Trophoblast cell (in vitro differentiated cells and primary cell): ENCODE results near the gene PLEKHJ1.

ENCODE experiments used
- DNase-seq, 2 donors: peaks; one replicate each; pipeline ENCODE4 v3.0.0-alpha.2; 2016
- H2AFZ ChIP-seq: 2 replicates; pipeline ENCODE4 v1.6.1; 2013; ENCODE audit warnings: low read length, moderate library complexity, mild to moderate bottlenecking; ENCODE audit not compliant: insufficient read depth, poor library complexity
- H2AK5ac ChIP-seq: 2 replicates; pipeline ENCODE4 v1.6.1; 2013; ENCODE audit warnings: mild to moderate bottlenecking, low read length
- H2BK120ac ChIP-seq: 2 replicates; pipeline ENCODE4 v1.6.1; 2013; ENCODE audit warnings: low read length, mild to moderate bottlenecking, moderate library complexity; ENCODE audit not compliant: insufficient read depth, poor library complexity
- H2BK12ac ChIP-seq: 2 replicates; pipeline ENCODE4 v1.6.1; 2013; ENCODE audit warnings: mild to moderate bottlenecking, low read length, moderate library complexity
- H2BK5ac ChIP-seq: 2 replicates; pipeline ENCODE4 v1.6.1; 2013; ENCODE audit warnings: low read length, low read depth, moderate library complexity, mild to moderate bottlenecking; ENCODE audit not compliant: poor library complexity
- H3K14ac ChIP-seq: 2 replicates; pipeline ENCODE4 v1.6.1; 2013; ENCODE audit warnings: mild to moderate bottlenecking, low read length
- H3K18ac ChIP-seq: 2 replicates; pipeline ENCODE4 v1.6.1; 2013; ENCODE audit warnings: mild to moderate bottlenecking, low read length
- H3K23ac ChIP-seq: 2 replicates; pipeline ENCODE4 v1.6.1; 2013; ENCODE audit warnings: low read length
- H3K27ac ChIP-seq: 2 replicates; pipeline ENCODE4 v1.5.1; 2013; ENCODE audit warnings: low read depth, mild to moderate bottlenecking, inconsistent platforms, low read length, moderate library complexity
- H3K27me3 ChIP-seq: 2 replicates; pipeline ENCODE4 v1.6.1; 2013; ENCODE audit warnings: inconsistent platforms, mild to moderate bottlenecking, low read length, moderate library complexity; ENCODE audit not compliant: insufficient read depth
- H3K36me3 ChIP-seq, 2 experiments: 1 replicate in 1 of 2; 2 replicates in 1 of 2; pipeline ENCODE4 v1.6.1; 2013; ENCODE audit warnings: low read length in 2 of 2, mild to moderate bottlenecking in 2 of 2, moderate library complexity in 1 of 2; ENCODE audit not compliant: insufficient read depth in 2 of 2, control insufficient read depth in 1 of 2
- H3K4ac ChIP-seq: 2 replicates; pipeline ENCODE4 v1.6.1; 2013; ENCODE audit warnings: low read depth, mild to moderate bottlenecking, low read length, moderate library complexity
- H3K4me1 ChIP-seq, 2 experiments: 1 replicate in 1 of 2; 2 replicates in 1 of 2; pipeline ENCODE4 v1.6.1; 2013; ENCODE audit warnings: low read length in 2 of 2, mild to moderate bottlenecking in 2 of 2, moderate library complexity in 1 of 2; ENCODE audit not compliant: insufficient read depth in 2 of 2, control insufficient read depth in 1 of 2
- H3K4me2 ChIP-seq: 2 replicates; pipeline ENCODE4 v1.6.1; 2013; ENCODE audit warnings: inconsistent platforms, mild to moderate bottlenecking, low read length, moderate library complexity
- H3K4me3 ChIP-seq: 2 replicates; pipeline ENCODE4 v1.5.1; 2013; ENCODE audit warnings: mild to moderate bottlenecking, low read depth, low read length, inconsistent platforms
- H3K79me1 ChIP-seq: one replicate; pipeline ENCODE4 v1.6.1; 2013; ENCODE audit warnings: low read length
- H3K79me2 ChIP-seq: 2 replicates; pipeline ENCODE4 v1.6.1; 2013; ENCODE audit warnings: low read length, mild to moderate bottlenecking; ENCODE audit not compliant: control insufficient read depth, insufficient read depth, poor library complexity
- H3K9ac ChIP-seq: 2 replicates; pipeline ENCODE4 v1.6.1; 2013; ENCODE audit warnings: mild to moderate bottlenecking, low read length
- H3K9me3 ChIP-seq: 2 replicates; pipeline ENCODE4 v1.6.1; 2013; ENCODE audit warnings: low read depth, mild to moderate bottlenecking, control low read depth, inconsistent platforms, low read length; ENCODE audit not compliant: insufficient read depth
- H4K12ac ChIP-seq: 2 replicates; pipeline ENCODE4 v1.6.1; 2013; ENCODE audit warnings: low read depth, mild to moderate bottlenecking, low read length, moderate library complexity
- H4K8ac ChIP-seq: 2 replicates; pipeline ENCODE4 v1.6.1; 2013; ENCODE audit warnings: low read depth, mild to moderate bottlenecking, low read length, moderate library complexity
- H4K91ac ChIP-seq: one replicate; pipeline ENCODE4 v1.6.1; 2013; ENCODE audit warnings: low read depth, mild to moderate bottlenecking, low read length, moderate library complexity
- WGBS: extraction: QIAGEN DNeasy Blood & Tissue Kit; methylation state at CpG from one replicate; pipeline ENCODE4 v1.1.7; 2013; ENCODE audit warnings: missing lambda C conversion rate; ENCODE audit not compliant: insufficient read length, insufficient coverage; ENCODE audit errors: extremely low coverage; 5-methylcytosine and 5-hydroxymethylcytosine counted together

PLEKHJ1 gene

GRCh38 chr19:2252055-2252796 lies 16.1 kb upstream of the PLEKHJ1 start:
- H3K14ac ChIP-seq, result no peak overlapping the region
- peaks cover 4% of the 10 kb centered on the region for H3K27me3 ChIP-seq
- no peak overlapping the region for H3K4ac ChIP-seq
- H3K9ac ChIP-seq, result no peak overlapping the region
- no peak overlapping the region for H4K12ac ChIP-seq
- H4K8ac ChIP-seq, result no peak overlapping the region
- no peak overlapping the region for H2AK5ac ChIP-seq
- WGBS, result no CpG with 5 or more reads among the region's 74 CpGs
- H3K79me1 ChIP-seq, result no peaks in the 10 kb centered on the region
- H2BK120ac ChIP-seq, result no peak overlapping the region
- no peak overlapping the region for H2AFZ ChIP-seq
- no peak overlapping the region for H3K27ac ChIP-seq
- no peak overlapping the region for H2BK5ac ChIP-seq
- H3K79me2 ChIP-seq, result no peaks in the 10 kb centered on the region
- peaks cover 5% of the 10 kb centered on the region for H3K9me3 ChIP-seq
- no peak overlapping the region for H3K4me2 ChIP-seq
- peaks cover 18 to 21% of the 10 kb centered on the region in 2 experiments for H3K36me3 ChIP-seq
- H3K18ac ChIP-seq, result no peak overlapping the region
- peaks cover 6 to 9% of the 10 kb centered on the region in 2 experiments for H3K4me1 ChIP-seq
- DNase-seq, result no peak
- H2BK12ac ChIP-seq, result no peak overlapping the region
- H3K4me3 ChIP-seq, result no peak overlapping the region
- no peak overlapping the region for H3K23ac ChIP-seq
- no peak overlapping the region for H4K91ac ChIP-seq

- WGBS, result no CpG with 5 or more reads among the region's 125 CpGs
- H3K27ac ChIP-seq, result no peak overlapping the region
- no peak overlapping the region for H2BK12ac ChIP-seq
- H3K14ac ChIP-seq, result no peak overlapping the region
- H3K27me3 ChIP-seq, result peaks cover 4% of the 10 kb centered on the region
- no peaks in the 10 kb centered on the region for H3K79me2 ChIP-seq
- no peak overlapping the region for H3K4ac ChIP-seq
- H3K4me3 ChIP-seq, result peak overlapping the region; percentile 34
- H3K18ac ChIP-seq, result no peak overlapping the region
- no peak overlapping the region for H2AK5ac ChIP-seq
- peaks cover 6 to 9% of the 10 kb centered on the region in 2 experiments for H3K4me1 ChIP-seq
- no peak overlapping the region for H4K12ac ChIP-seq
- no peak overlapping the region for H3K23ac ChIP-seq
- H4K8ac ChIP-seq, result no peak overlapping the region
- no peaks in the 10 kb centered on the region for H3K79me1 ChIP-seq
- no peak overlapping the region for H3K9ac ChIP-seq
- peaks cover 26 to 29% of the 10 kb centered on the region in 2 experiments for H3K36me3 ChIP-seq
- H3K4me2 ChIP-seq, result no peak overlapping the region
- H2BK5ac ChIP-seq, result no peak overlapping the region
- no peak overlapping the region for H2AFZ ChIP-seq
- peaks cover 5% of the 10 kb centered on the region for H3K9me3 ChIP-seq
- no peak overlapping the region for H2BK120ac ChIP-seq
- DNase-seq, result peak in 1 of 2 donors; percentile 61
- no peak overlapping the region for H4K91ac ChIP-seq
Observed at GRCh38 chr19:2251106-2252054, 15.3 kb upstream of the PLEKHJ1 start.

- WGBS, result no CpG with 5 or more reads among the region's 40 CpGs
- no peak overlapping the region for H2BK5ac ChIP-seq
- H3K4me3 ChIP-seq, result no peak overlapping the region
- no peaks in the 10 kb centered on the region for H3K79me2 ChIP-seq
- H3K36me3 ChIP-seq, result peaks cover 33 to 36% of the 10 kb centered on the region in 2 experiments
- no peak overlapping the region for H4K12ac ChIP-seq
- no peak overlapping the region for H3K4ac ChIP-seq
- no peak overlapping the region for H4K91ac ChIP-seq
- no peak overlapping the region for H3K18ac ChIP-seq
- no peak for DNase-seq
- H3K27ac ChIP-seq, result no peak overlapping the region
- H2AFZ ChIP-seq, result no peak overlapping the region
- peaks cover 6 to 9% of the 10 kb centered on the region in 2 experiments for H3K4me1 ChIP-seq
- H3K79me1 ChIP-seq, result no peaks in the 10 kb centered on the region
- H2BK120ac ChIP-seq, result no peak overlapping the region
- no peak overlapping the region for H3K14ac ChIP-seq
- H3K23ac ChIP-seq, result no peak overlapping the region
- H3K9me3 ChIP-seq, result peaks cover 5% of the 10 kb centered on the region
- H3K9ac ChIP-seq, result no peak overlapping the region
- no peak overlapping the region for H2BK12ac ChIP-seq
- H3K4me2 ChIP-seq, result no peak overlapping the region
- no peak overlapping the region for H2AK5ac ChIP-seq
- H4K8ac ChIP-seq, result no peak overlapping the region
- H3K27me3 ChIP-seq, result peaks cover 4% of the 10 kb centered on the region
Observed at GRCh38 chr19:2250766-2251105, 14.6 kb upstream of the PLEKHJ1 start.

- H4K12ac ChIP-seq, result no peak overlapping the region
- no peak overlapping the region for H3K18ac ChIP-seq
- no peak overlapping the region for H2AK5ac ChIP-seq
- no peak overlapping the region for H3K4me3 ChIP-seq
- no peak overlapping the region for H2AFZ ChIP-seq
- H3K4ac ChIP-seq, result no peak overlapping the region
- H3K27ac ChIP-seq, result no peak overlapping the region
- WGBS, result no CpG with 5 or more reads among the region's 43 CpGs
- no peak overlapping the region for H2BK120ac ChIP-seq
- H3K4me2 ChIP-seq, result no peak overlapping the region
- peaks cover 39 to 42% of the 10 kb centered on the region in 2 experiments for H3K36me3 ChIP-seq
- no peak overlapping the region for H2BK5ac ChIP-seq
- no peak overlapping the region for H2BK12ac ChIP-seq
- no peaks in the 10 kb centered on the region for H3K79me1 ChIP-seq
- peaks cover 6 to 9% of the 10 kb centered on the region in 2 experiments for H3K4me1 ChIP-seq
- H3K79me2 ChIP-seq, result no peaks in the 10 kb centered on the region
- no peak overlapping the region for H3K23ac ChIP-seq
- no peak overlapping the region for H3K9ac ChIP-seq
- H3K14ac ChIP-seq, result no peak overlapping the region
- peaks cover 4% of the 10 kb centered on the region for H3K27me3 ChIP-seq
- H4K8ac ChIP-seq, result no peak overlapping the region
- peaks cover 5% of the 10 kb centered on the region for H3K9me3 ChIP-seq
- DNase-seq, result no peak
- no peak overlapping the region for H4K91ac ChIP-seq
Observed at GRCh38 chr19:2249880-2250765, 14.0 kb upstream of the PLEKHJ1 start.
